ENCODE data around the gene VWA8.
A peak's percentile ranks its signal among the peaks of the same experiment; 100 is the strongest.

The VWA8 gene

DNA sequence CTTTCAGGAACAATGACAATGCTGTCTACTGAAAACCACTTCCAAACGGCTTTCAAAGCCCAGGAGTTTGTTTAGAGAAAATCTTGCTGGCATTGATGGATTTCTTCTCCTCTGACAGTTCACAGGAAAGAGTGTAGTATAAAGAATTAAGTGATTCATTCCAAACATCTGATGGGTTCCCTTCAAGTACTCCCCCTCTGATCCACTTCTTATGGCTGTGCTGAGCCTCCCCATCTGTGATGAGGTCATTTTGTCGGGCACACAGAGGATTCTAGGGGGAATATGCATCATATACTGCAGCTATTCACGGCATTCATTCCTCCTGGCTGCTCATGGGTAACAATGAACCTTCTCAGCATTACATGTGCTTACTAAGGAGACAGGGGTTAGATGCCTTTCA lies 395.7 kb downstream of the VWA8 start:
- Mint-ChIP-seq H3K36me3 (ENCODE audit: low read depth) (peaks cover 9% of the 10 kb centered on the region), H3K27me3 (no peaks in the 10 kb centered on the region), H3K4me1 (ENCODE audit: low read depth) (peaks cover 19% of the 10 kb centered on the region), H3K27ac (peak overlapping the region; percentile 8), H3K4me3 (no peak overlapping the region), H3K9me3 (no peaks in the 10 kb centered on the region)

DNA sequence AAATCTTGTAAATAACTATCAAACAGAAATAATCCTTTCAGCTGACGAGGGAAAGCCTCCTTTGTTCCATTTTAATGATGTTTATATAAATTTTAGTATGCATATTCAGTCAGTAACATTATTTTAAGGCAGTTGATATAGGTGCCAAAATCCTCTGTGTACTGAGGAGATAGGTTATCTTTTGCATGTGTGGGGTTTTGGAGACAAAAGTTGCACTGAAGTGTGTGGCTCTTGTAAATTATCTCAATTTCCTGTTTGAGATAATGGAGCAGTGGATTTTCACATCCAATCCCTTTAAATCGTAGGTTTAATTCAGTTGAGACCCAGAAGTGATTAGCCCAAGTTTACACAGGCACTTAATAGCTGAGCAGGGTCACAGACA lies 396.9 kb downstream of the VWA8 start:
- Mint-ChIP-seq H3K27ac (no peak overlapping the region), H3K4me1 (ENCODE audit: low read depth) (peaks cover 19% of the 10 kb centered on the region)

DNA sequence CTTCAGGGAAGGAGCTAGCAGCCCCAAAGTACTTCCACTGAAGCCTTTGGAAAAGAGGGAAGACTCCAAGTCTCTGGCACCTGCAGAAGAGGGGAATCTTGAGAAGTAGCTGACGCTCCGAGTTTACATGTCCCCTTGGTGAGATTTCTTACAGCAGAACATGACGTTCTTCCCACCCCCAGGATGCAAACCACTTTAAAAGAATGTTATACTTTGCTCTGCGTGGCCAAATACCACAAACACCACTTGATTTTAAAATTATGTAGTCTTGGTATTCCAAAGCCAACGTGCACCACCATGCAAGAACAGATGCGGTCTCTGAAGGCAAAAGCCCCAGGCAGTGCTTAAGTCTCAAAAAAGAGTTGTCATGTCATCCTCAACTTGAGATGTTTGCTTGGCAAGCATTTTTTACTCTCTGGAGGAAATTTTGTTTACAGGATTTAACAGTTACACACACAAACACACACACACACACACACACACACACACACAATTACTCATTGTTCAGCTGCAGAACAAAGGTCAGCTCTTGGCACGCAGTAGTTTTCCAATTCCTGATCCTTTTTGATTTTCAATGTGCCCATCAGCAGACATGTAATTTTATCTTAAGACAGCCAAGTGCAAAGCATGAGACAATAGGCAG lies 397.4 kb downstream of the VWA8 start:
- Mint-ChIP-seq H3K27ac (no peak overlapping the region), H3K27me3 (no peaks in the 10 kb centered on the region), H3K9me3 (no peaks in the 10 kb centered on the region), H3K4me3 (no peak overlapping the region), H3K36me3 (ENCODE audit: low read depth) (peaks cover 8% of the 10 kb centered on the region), H3K4me1 (ENCODE audit: low read depth) (peaks cover 19% of the 10 kb centered on the region)

More for the DNA sequence above, 396.9 kb downstream of the VWA8 start:
- Mint-ChIP-seq H3K4me3 (no peak overlapping the region), H3K36me3 (ENCODE audit: low read depth) (peaks cover 8% of the 10 kb centered on the region), H3K9me3 (no peaks in the 10 kb centered on the region), H3K27me3 (no peaks in the 10 kb centered on the region)

DNA sequence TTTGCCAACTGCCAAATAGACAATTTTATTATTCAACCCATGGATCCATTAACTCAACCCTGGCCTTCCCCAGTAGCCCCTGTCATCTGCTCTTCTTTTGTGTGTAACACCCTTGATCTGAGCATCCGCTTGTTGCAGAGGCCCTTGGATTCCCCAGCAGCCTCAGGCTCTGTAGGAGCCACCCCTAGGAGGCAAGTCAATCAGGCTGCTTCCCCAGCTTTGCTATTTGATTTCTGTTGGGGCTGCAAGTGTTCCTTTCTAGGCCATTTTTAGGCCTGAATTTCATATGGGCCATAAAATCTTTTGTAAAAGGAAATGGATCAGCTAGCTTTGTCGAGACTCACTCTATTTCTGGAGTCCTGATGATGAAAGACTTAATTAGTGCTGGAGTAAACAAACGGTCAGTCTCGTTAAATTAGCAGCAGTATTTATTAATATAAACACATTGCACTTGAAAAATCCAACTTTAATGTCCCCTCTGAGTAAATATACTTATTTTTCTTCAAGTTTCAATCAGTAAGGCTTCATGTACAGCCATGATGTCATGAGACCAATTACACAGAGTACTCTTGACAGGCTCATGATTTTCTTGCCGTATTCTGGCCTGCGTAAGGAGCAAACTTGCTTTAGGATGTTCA lies 398.2 kb downstream of the VWA8 start:
- no peak overlapping the region for H3K27ac Mint-ChIP-seq
- no peaks in the 10 kb centered on the region for H3K27me3 Mint-ChIP-seq
- H3K36me3 Mint-ChIP-seq (ENCODE audit: low read depth): peaks cover 3% of the 10 kb centered on the region
- H3K4me1 Mint-ChIP-seq (ENCODE audit: low read depth): peaks cover 19% of the 10 kb centered on the region
- no peak overlapping the region for H3K4me3 Mint-ChIP-seq
- H3K9me3 Mint-ChIP-seq: no peaks in the 10 kb centered on the region

DNA sequence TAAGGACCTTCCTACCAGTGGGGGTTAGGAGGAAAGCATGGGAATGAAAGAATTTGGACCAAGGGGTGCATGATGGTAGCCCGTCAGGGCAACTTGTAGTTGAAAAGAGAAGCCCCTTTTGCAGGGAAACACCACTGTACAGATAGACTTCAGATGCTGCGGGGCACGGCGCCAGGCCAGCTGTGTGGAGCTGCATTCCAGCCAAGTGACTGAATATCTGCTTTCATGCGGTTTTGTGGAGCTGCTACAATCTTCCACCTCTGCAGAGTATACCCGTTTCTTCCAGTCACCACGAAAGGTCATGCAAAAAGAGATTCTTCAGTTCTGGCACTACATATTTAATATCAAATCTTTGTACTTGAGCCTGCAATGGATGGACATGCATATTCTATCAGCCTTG lies 398.8 kb downstream of the VWA8 start:
- Mint-ChIP-seq H3K27ac (no peak overlapping the region), H3K4me3 (no peak overlapping the region), H3K9me3 (no peaks in the 10 kb centered on the region), H3K36me3 (ENCODE audit: low read depth) (no peaks in the 10 kb centered on the region), H3K27me3 (no peaks in the 10 kb centered on the region), H3K4me1 (ENCODE audit: low read depth) (peaks cover 19% of the 10 kb centered on the region)

DNA sequence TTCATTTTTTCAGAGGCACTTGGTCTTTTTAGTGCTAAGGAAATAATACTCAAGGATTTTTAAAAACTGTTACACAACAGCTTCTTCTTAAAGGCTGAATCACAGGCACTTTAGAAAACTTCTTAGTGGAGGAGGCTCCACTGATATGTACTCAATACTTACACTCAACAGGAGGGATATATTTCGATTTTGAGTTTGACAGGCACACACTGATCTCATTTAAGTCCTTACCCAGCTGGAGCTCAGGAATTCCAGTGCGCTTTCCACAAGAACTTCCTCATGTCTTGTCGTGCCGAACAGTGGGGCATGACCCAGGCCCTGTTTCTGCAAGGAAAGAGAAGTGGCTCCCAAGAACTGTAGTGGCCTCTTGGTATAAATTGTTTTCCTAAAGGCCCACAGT lies 399.7 kb downstream of the VWA8 start:
- Mint-ChIP-seq H3K27me3 (no peaks in the 10 kb centered on the region), H3K27ac (no peak overlapping the region), H3K4me1 (ENCODE audit: low read depth) (peaks cover 19% of the 10 kb centered on the region), H3K36me3 (ENCODE audit: low read depth) (no peaks in the 10 kb centered on the region), H3K4me3 (no peak overlapping the region), H3K9me3 (no peaks in the 10 kb centered on the region)

DNA sequence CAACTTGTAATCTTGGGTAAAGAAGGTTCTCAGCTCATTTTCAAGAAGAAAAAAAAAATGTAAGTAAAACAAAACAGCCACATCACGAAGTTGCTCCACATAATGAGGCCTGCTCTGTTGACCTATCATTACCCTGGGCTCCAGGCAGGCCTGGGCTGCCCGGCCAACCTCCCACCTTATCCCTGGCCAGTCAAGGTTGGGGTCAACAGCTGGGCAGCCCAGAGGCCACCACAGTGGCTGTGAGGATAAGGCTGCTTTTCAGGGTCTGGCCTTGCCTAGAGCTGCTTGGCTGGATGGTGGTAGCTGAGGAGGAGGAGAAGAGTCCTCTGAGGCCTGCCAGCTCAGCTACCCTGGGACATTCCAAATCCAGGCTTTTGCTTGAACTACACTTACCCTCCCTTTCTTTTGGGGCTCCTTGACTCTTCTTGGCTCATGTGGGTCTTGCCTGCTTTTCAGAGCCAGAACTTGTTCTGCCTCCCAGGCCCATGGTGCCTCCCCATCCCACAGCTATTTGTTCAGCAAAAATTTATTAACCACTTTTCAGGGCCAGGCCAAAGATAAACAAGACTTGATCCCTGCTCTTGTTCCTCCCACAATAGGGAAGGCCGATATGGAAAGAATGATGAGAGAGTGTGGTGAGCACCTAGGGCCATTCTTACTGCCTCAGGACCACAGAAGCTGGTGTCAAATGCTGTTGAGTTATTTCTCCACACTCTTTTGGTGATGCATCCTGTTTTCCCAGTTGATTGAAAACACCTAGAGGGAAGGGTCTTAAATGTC lies 401.9 kb downstream of the VWA8 start:
- H3K27ac Mint-ChIP-seq: no peak overlapping the region
- H3K4me3 Mint-ChIP-seq: no peak overlapping the region
- H3K27me3 Mint-ChIP-seq: no peaks in the 10 kb centered on the region
- peaks cover 33% of the 10 kb centered on the region for H3K4me1 Mint-ChIP-seq (ENCODE audit: low read depth)
- H3K36me3 Mint-ChIP-seq (ENCODE audit: low read depth): no peaks in the 10 kb centered on the region
- no peaks in the 10 kb centered on the region for H3K9me3 Mint-ChIP-seq

DNA sequence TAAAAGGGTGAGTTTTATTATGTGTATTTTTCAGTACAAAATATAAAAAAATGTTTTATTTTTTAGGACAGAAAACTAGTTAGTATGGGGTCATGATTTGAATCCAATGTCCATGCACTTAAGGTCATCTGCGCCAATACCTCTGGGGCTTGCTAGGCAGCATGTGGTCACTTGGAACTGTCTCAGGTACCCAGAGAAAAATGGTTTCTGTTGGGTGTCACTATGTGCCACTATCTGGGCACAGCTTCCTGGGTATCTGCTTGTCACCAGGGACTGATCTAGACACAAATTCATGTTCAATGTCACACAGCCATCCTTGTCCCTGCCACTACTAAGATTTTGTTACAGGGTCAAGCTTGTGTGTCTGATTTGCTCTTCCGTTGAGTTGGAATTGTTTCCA lies 403.2 kb downstream of the VWA8 start:
- Mint-ChIP-seq H3K4me3 (no peak overlapping the region), H3K27me3 (peaks cover 6% of the 10 kb centered on the region), H3K36me3 (ENCODE audit: low read depth) (no peaks in the 10 kb centered on the region), H3K9me3 (no peaks in the 10 kb centered on the region), H3K4me1 (ENCODE audit: low read depth) (peaks cover 22% of the 10 kb centered on the region), H3K27ac (no peak overlapping the region)

DNA sequence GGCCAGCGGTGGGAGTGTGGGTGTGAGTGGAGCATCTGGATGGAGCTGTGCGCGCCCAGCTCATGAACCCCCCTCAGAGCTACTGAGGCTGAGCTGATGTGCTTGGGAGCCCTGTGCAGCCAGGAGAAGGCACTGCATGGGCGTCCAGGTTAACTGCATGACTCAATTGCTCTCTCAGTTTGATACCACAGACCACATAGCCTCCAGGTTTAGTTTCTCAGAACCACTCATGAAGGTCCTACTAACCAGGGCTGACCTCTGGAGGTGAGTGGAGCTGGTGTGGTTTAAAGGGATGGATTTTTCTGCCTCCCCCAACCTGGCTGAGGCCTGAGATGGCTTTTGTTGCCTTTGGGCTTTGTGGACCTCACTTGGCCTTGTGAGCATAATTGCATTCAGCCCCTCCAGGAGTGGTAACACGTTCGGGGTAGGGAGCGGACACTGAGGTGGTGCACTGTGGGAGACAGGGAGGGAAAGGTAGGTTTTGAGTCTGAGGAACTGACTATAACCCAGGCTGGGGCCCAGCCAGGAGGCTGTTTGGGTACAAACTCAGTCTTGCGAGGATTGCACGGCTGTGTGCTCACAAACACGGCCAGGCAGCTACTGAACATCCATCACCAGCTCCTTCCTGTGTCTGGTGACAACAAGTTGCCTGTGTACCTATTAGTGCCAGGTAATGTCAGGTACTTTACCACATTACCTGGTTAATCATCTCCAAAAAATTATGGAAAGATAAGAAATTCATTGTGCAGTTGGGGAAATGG lies 406.1 kb downstream of the VWA8 start:
- peak overlapping the region; percentile 2 for H3K27ac Mint-ChIP-seq
- peaks cover 14% of the 10 kb centered on the region for H3K4me1 Mint-ChIP-seq (ENCODE audit: low read depth)
- H3K36me3 Mint-ChIP-seq (ENCODE audit: low read depth): no peaks in the 10 kb centered on the region
- peaks cover 6% of the 10 kb centered on the region for H3K27me3 Mint-ChIP-seq
- H3K4me3 Mint-ChIP-seq: peak overlapping the region; percentile 3
- no peaks in the 10 kb centered on the region for H3K9me3 Mint-ChIP-seq

DNA sequence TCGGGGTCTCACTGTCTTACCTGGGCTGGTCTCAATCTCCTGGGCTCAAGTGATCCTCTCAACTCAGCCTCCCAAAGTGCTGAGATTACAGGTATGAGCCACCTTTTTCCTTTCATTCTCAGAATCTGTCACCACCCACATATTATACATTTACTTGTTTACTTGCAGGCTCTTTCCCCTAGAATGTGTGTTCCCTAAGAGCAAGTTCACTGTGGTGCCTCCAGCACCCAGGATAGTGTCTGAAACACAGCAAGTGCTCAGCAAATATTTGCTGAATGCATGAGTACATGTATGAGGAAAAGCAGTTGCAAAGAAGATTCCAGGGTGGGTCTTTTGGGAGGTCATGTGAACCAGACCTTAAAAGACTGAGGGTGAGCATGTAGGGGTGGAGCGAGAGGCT lies 406.7 kb downstream of the VWA8 start:
- Mint-ChIP-seq H3K27ac (peak overlapping the region; percentile 2), H3K9me3 (no peaks in the 10 kb centered on the region), H3K27me3 (peaks cover 6% of the 10 kb centered on the region), H3K4me3 (peak overlapping the region; percentile 3), H3K4me1 (ENCODE audit: low read depth) (peaks cover 14% of the 10 kb centered on the region), H3K36me3 (ENCODE audit: low read depth) (no peaks in the 10 kb centered on the region)

DNA sequence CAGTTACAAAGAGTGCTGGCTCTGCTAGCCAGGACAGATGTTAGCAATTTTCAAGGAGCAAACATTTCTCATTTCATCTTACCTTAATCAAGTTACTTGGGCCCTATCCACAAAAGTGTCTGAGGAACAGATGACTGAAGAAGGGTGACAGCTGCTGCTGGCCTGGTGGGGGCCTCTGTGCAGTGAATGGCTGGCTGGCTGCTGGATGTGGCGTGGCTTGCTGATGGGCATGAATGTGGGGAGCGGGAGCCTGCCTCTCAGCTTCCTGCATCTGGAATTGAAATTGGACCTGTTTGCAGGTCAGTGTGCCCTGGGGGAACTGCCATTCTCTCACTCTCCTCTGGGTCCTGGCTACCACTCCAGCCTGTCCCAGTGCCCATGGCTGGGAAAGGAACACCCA lies 408.9 kb downstream of the VWA8 start:
- Mint-ChIP-seq H3K9me3 (no peaks in the 10 kb centered on the region), H3K27ac (no peak overlapping the region), H3K36me3 (ENCODE audit: low read depth) (no peaks in the 10 kb centered on the region), H3K4me1 (ENCODE audit: low read depth) (peaks cover 14% of the 10 kb centered on the region), H3K27me3 (peaks cover 6% of the 10 kb centered on the region), H3K4me3 (no peak overlapping the region)

DNA sequence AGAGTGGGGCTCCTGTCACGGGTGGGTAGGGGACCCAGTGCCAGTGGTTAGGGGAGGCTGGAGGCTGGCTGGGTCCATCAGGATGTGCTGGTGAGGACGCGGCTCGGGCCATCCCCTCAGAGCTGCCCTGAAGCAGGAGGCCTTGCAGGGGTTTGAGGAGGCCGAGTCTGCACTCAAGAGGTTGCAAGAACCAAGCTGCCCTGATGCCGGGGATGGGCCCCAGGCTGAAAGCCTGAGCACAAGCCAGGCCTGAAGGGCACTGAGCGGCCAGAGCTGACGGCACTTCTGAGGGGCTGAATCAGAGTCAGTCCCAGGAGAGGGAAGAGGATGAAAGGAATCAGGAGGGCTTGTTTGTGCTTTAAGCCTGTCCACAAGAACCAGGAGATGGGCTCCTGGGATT lies 410.6 kb downstream of the VWA8 start:
- H3K36me3 Mint-ChIP-seq (ENCODE audit: low read depth): no peaks in the 10 kb centered on the region
- H3K4me3 Mint-ChIP-seq: no peak overlapping the region
- peaks cover 6% of the 10 kb centered on the region for H3K27me3 Mint-ChIP-seq
- peaks cover 28% of the 10 kb centered on the region for H3K4me1 Mint-ChIP-seq (ENCODE audit: low read depth)
- no peaks in the 10 kb centered on the region for H3K9me3 Mint-ChIP-seq
- H3K27ac Mint-ChIP-seq: no peak overlapping the region

DNA sequence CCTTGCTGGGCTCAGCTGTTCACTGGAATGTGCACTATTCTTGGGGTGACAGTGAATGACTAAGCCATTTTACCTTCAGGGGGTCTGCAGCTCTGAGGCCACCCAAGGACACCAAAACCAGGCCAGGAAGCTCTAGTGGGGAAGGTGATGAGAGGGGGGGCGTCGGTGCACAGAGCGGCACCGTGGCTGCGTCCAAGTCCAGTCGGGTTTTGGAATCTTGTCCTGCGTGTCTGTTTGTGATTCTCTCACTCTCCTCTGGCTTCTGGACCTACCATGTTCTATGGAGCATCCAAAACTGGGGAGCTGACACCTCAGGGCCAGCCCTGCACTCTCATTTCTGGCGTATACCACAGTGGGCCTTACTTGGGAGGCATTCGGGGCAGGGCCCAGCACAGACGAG lies 411.4 kb downstream of the VWA8 start:
- H3K4me1 Mint-ChIP-seq (ENCODE audit: low read depth): peaks cover 28% of the 10 kb centered on the region

DNA sequence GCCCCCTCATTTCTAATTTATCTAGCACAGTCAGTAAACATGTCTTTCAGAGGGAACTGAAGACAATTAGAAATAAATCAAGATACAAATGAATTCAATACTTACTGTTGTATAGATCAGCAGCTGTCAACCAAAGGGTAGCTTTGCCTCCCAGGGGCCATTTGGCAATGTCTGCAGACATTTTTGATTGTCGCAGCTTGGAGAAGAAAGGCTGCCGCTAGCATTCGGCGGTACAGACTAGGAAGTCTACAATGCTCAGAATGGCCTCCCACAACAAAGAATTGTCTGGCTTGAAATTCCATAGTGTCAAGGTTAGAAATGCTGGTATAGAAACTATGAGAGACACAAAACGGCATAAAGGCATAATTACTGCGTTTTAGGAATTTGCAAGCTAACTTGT lies 412.0 kb downstream of the VWA8 start:
- Mint-ChIP-seq H3K27ac (no peak overlapping the region), H3K36me3 (ENCODE audit: low read depth) (no peaks in the 10 kb centered on the region)

More for the DNA sequence above, 411.4 kb downstream of the VWA8 start:
- Mint-ChIP-seq H3K27ac (no peak overlapping the region), H3K36me3 (ENCODE audit: low read depth) (no peaks in the 10 kb centered on the region), H3K9me3 (no peaks in the 10 kb centered on the region), H3K27me3 (peaks cover 6% of the 10 kb centered on the region), H3K4me3 (no peak overlapping the region)

DNA sequence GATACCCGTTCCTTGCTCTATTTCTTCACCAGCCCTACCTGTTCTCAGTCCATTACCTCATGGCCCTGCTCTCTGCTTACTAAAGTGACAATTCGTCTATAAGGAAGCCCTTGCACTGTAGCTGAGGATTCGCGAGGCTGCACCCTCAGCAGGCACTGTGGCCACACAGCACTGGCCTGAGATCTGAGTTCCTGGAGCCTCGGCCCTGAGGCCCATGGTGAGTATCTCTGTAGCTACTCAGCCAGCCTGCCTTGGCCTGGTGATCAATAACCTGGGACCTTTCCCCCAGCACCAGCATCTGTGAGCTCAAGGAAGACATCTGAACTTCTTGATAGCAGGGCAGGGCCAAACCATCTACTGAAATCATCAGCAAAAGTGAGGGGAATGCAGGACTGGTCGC lies 412.9 kb downstream of the VWA8 start:
- H3K27me3 Mint-ChIP-seq: no peaks in the 10 kb centered on the region

More for the DNA sequence above, 412.0 kb downstream of the VWA8 start:
- Mint-ChIP-seq H3K27me3 (peaks cover 6% of the 10 kb centered on the region), H3K4me1 (ENCODE audit: low read depth) (peaks cover 23% of the 10 kb centered on the region), H3K4me3 (no peak overlapping the region), H3K9me3 (peaks cover 4% of the 10 kb centered on the region)

More for the DNA sequence above, 412.9 kb downstream of the VWA8 start:
- H3K4me1 Mint-ChIP-seq (ENCODE audit: low read depth): peaks cover 23% of the 10 kb centered on the region
- peaks cover 5% of the 10 kb centered on the region for H3K9me3 Mint-ChIP-seq
- H3K27ac Mint-ChIP-seq: no peak overlapping the region
- H3K36me3 Mint-ChIP-seq (ENCODE audit: low read depth): no peaks in the 10 kb centered on the region
- no peak overlapping the region for H3K4me3 Mint-ChIP-seq
